GM12878 (cell line): ENCODE results near the gene LRSAM1. TPM values are rescaled to one million over a fixed set of nuclear protein-coding genes. Genes with fewer than 3 reads are reported as not detected.

Experiments
- ATAC-seq: fragments of 200-7000 bp; cut with Tn5 transposase; 3 replicates; pipeline ENCODE4 v1.9.1; 2020; ENCODE audit warnings: mild to moderate bottlenecking, moderate library complexity
- BruUV-seq: library from RNA; stranded (reverse); fragments of 400-500 nt; replicated peaks from 2 replicates; lab custom pipeline; 2021; lab: Mats Ljungman, UMichigan
- CTCF ChIA-PET: fragments of 300-600 bp; sonication (Branson Sonifier 250); formaldehyde crosslinking; extraction: SDS; loops from one replicate; lab custom pipeline; 2021; ENCODE audit warnings: inconsistent platforms; lab: Yijun Ruan, JAX
- POLR2A ChIA-PET: fragments of 350-600 bp; formaldehyde crosslinking; extraction: SDS; loops from one replicate; lab custom pipeline; 2021; ENCODE audit warnings: inconsistent platforms; lab: Charles Lee
- RAD21 ChIA-PET: fragments of 300-600 bp; sonication (Branson Sonifier 250); formaldehyde crosslinking; loops from one replicate; lab custom pipeline; 2023; ENCODE audit warnings: antibody characterized with exemption; ENCODE audit not compliant: unreplicated experiment; lab: Charles Lee
- SMC1A ChIA-PET: fragments of 300-600 bp; sonication (Branson Sonifier 250); formaldehyde crosslinking; loops from one replicate; lab custom pipeline; 2023; ENCODE audit not compliant: unreplicated experiment, uncharacterized antibody; lab: Charles Lee
- DNase-seq: peaks from one replicate; pipeline ENCODE4 v3.0.0-alpha.2; 2011; ENCODE audit warnings: low read depth, low spot score
- FAIRE-seq: peaks from 3 replicates; lab custom pipeline; 2011; peaks lifted over from hg19 to GRCh38; lab: Jason Lieb, UNC
- H2AFZ ChIP-seq: 2 replicates; pipeline ENCODE4 v1.6.0; 2011; ENCODE audit warnings: low read depth, low read length, control low read depth; ENCODE audit not compliant: control insufficient read depth
- H3K27ac ChIP-seq: 2 replicates; pipeline ENCODE4 v1.5.1; 2011; ENCODE audit warnings: control low read depth; ENCODE audit not compliant: control insufficient read depth, insufficient read depth
- H3K27me3 ChIP-seq, 2 experiments: replicated peaks in 1 of 2; 2 replicates each; pipeline versions ENCODE4 v1.6.0 to v1.6.1; 2011; ENCODE audit warnings: low read length in 1 of 2; ENCODE audit not compliant: control insufficient read depth in 2 of 2, insufficient read depth in 2 of 2
- H3K36me3 ChIP-seq, 2 experiments: 2 replicates each; pipeline ENCODE4 v1.5.1; 2011; ENCODE audit warnings: low read length in 1 of 2; ENCODE audit not compliant: control insufficient read depth in 2 of 2, insufficient read depth in 2 of 2
- H3K4me1 ChIP-seq: 2 replicates; pipeline ENCODE4 v1.6.1; 2011; ENCODE audit warnings: mild to moderate bottlenecking, low read length, moderate library complexity, mixed read lengths; ENCODE audit not compliant: control insufficient read depth, insufficient read depth
- H3K4me2 ChIP-seq: 2 replicates; pipeline ENCODE4 v1.6.0; 2011; ENCODE audit warnings: control low read depth; ENCODE audit not compliant: control insufficient read depth, insufficient read depth
- H3K4me3 ChIP-seq: fragments of 200-600 bp; sonication (generic); 2 replicates; pipeline ENCODE4 v1.5.1; 2016
- H3K79me2 ChIP-seq: 2 replicates; pipeline ENCODE4 v1.6.0; 2011; ENCODE audit warnings: low read length; ENCODE audit not compliant: control insufficient read depth, insufficient read depth
- H3K9ac ChIP-seq: 2 replicates; pipeline ENCODE4 v1.8.0; 2011; ENCODE audit warnings: low read length, control low read depth, mixed read lengths; ENCODE audit not compliant: control insufficient read depth, insufficient read depth
- H3K9me3 ChIP-seq: replicated peaks from 3 replicates; pipeline ENCODE4 v1.5.1; 2011; ENCODE audit warnings: mild to moderate bottlenecking, low read length; ENCODE audit not compliant: control insufficient read depth, insufficient read depth
- H4K20me1 ChIP-seq: 2 replicates; pipeline ENCODE4 v1.6.0; 2011; ENCODE audit not compliant: control insufficient read depth, insufficient read depth
- CEBPB ChIP-seq, 2 experiments: fragments of 150-350 bp in 1 of 2; IDR thresholded peaks; 2 replicates each; pipeline ENCODE4 v1.6.1; 2012 to 2014; ENCODE audit warnings: low read depth in 2 of 2, low read length in 2 of 2, borderline replicate concordance in 1 of 2, inconsistent platforms in 1 of 2
- CREM ChIP-seq: IDR thresholded peaks from 2 replicates; pipeline ENCODE4 v1.6.1; 2014; ENCODE audit warnings: antibody characterized with exemption, low read depth
- EP300 ChIP-seq, 2 experiments: fragments of 150-350 bp in 1 of 2; IDR thresholded peaks; 2 replicates each; pipeline ENCODE4 v1.6.1; 2011 to 2012; ENCODE audit warnings: low read depth in 2 of 2, low read length in 2 of 2, borderline replicate concordance in 1 of 2, improper control_type of control experiment in 1 of 2, inconsistent platforms in 1 of 2; ENCODE audit not compliant: control insufficient read depth in 1 of 2
- FOS ChIP-seq: IDR thresholded peaks from 3 replicates; pipeline ENCODE4 v1.6.1; 2011; ENCODE audit warnings: borderline replicate concordance; ENCODE audit not compliant: insufficient read length; ENCODE audit errors: extremely low read depth
- FOXK2 ChIP-seq: fragments of 450-650 bp; IDR thresholded peaks from 2 replicates; pipeline ENCODE4 v1.6.1; 2017; ENCODE audit warnings: mild to moderate bottlenecking, moderate library complexity
- HDAC6 ChIP-seq: fragments of 200-600 bp; sonication (generic); IDR thresholded peaks from one replicate; pipeline ENCODE4 v1.8.0; 2017; ENCODE audit warnings: antibody characterized with exemption; ENCODE audit not compliant: unreplicated experiment
- HDGF ChIP-seq: fragments of 450-650 bp; IDR thresholded peaks from 2 replicates; pipeline ENCODE4 v1.6.1; 2016; ENCODE audit warnings: antibody characterized with exemption
- IKZF2 ChIP-seq, 2 experiments: fragments of 450-650 bp; IDR thresholded peaks; 2 replicates each; pipeline ENCODE4 v1.6.1; 2017; ENCODE audit warnings: mild to moderate bottlenecking in 2 of 2, moderate library complexity in 2 of 2
- LARP7 ChIP-seq: fragments of 450-650 bp; IDR thresholded peaks from 2 replicates; pipeline ENCODE4 v1.6.1; 2017; ENCODE audit warnings: mild to moderate bottlenecking
- MLLT1 ChIP-seq: fragments of 450-650 bp; IDR thresholded peaks from 2 replicates; pipeline ENCODE4 v1.6.1; 2016; ENCODE audit warnings: mild to moderate bottlenecking
- RCOR1 ChIP-seq: conservative IDR thresholded peaks from 2 replicates; pipeline ENCODE4 v1.6.1; 2012; ENCODE audit warnings: low read depth, low read length, improper control_type of control experiment
- SMC3 ChIP-seq: IDR thresholded peaks from 2 replicates; pipeline ENCODE4 v1.6.1; 2011; ENCODE audit warnings: low read length, improper control_type of control experiment, borderline replicate concordance
- ZBED1 ChIP-seq: IDR thresholded peaks from 2 replicates; pipeline ENCODE4 v1.6.1; 2016; ENCODE audit warnings: borderline replicate concordance
- ZBTB4 ChIP-seq: fragments of 450-650 bp; formaldehyde crosslinking; IDR thresholded peaks from 2 replicates; pipeline ENCODE4 v1.4.0; 2022; ENCODE audit warnings: mild to moderate bottlenecking, moderate library complexity
- ZNF217 ChIP-seq: fragments of 450-650 bp; IDR thresholded peaks from 2 replicates; pipeline ENCODE4 v1.6.1; 2017; ENCODE audit warnings: antibody characterized with exemption, mild to moderate bottlenecking
- ZNF274 ChIP-seq: IDR thresholded peaks from one replicate; pipeline ENCODE4 v1.8.0; 2011; ENCODE audit not compliant: insufficient read length, insufficient read depth
- WGBS: methylation state at CpG from one replicate; pipeline ENCODE4 v1.1.6; 2016; ENCODE audit warnings: low lambda C conversion rate; ENCODE audit not compliant: insufficient replicate concordance, insufficient coverage; ENCODE audit errors: missing lambda C conversion rate; 5-methylcytosine and 5-hydroxymethylcytosine counted together
- in situ Hi-C: fragments of 300-500 bp; cut with MboI; formaldehyde crosslinking; loops from 9 replicates; pipeline ENCODE4 v1.14.3; 2018; ENCODE audit warnings: mixed read lengths
- intact Hi-C: fragments of 100-400 bp; cut with micrococcal nuclease; formaldehyde crosslinking; loops from one replicate; pipeline ENCODE4 v1.14.2; 2022; ENCODE audit not compliant: unreplicated experiment
- polyA plus RNA-seq, 11 experiments: library from polyadenylated mRNA; depleted of rRNA in 4 of 11; unstranded in 6 of 11; stranded (reverse) in 5 of 11; fragments of >200 nt; fragmentation: Nextera tagmentation in 4 of 11; fragmentation: Illumina TruSeq in 1 of 11; extraction: Ambion mirVana in 4 of 11; extraction: Trizol in 1 of 11; gene quantifications; 1 replicate in 1 of 11; 2 replicates in 10 of 11; pipeline versions ENCODE4 v1.2.1 to v1.2.3, GENCODE V29; 2011 to 2016; ENCODE audit warnings: inconsistent platforms in 2 of 11, missing spikeins in 2 of 11, low read depth in 1 of 11
- total RNA-seq, 4 experiments: library from RNA; depleted of rRNA in 3 of 4; stranded (reverse); fragments of >200 nt in 3 of 4; fragmentation: Illumina TruSeq in 1 of 4; extraction: Trizol in 1 of 4; gene quantifications; 2 replicates each; pipeline versions ENCODE4 v1.2.1 to v1.2.3, GENCODE V29; 2013 to 2021

LRSAM1 gene
- total and polyA plus RNA-seq, 10 of the 15 experiments (the other 5 are each of a cell fraction or from before 2014, with no cell fraction given): 0.14 to 23.4 (median 11.7) TPM

DNA sequence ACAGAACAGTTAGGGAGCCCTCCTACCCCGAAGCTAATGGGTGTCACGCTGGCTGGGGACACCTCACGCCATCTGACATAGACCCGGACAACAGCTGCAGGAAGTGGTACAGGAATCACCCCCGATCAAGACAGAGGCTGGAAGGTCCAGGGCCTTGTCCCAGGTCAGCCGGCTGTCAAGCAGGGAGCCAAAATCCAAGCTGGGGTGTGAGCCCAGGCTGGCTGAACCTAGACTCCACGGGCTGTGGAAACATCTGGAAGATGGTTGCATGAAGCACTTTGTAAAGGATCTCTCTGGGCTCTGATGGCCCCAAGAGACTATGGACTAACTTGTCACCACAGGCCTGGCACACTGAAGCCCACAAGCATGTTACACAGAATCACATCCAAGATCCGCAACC lies 91.9 kb downstream of the LRSAM1 start (continued):
- TF ChIP-seq CREM (no peak), ZBED1 (no peak), ZNF274 (no peak), RCOR1 (no peak), ZBTB4 (CRISPR knock-in tag) (no peak), FOS (no peak)

- in situ Hi-C loops: no loop called here
- Histone ChIP-seq H2AFZ (no peak overlapping the region), H3K9ac (no peak overlapping the region), H3K4me3 (no peak overlapping the region), H3K27ac (no peak overlapping the region), H3K27me3 (no peaks in the 10 kb centered on the region), H3K9me3 (no peaks in the 10 kb centered on the region), H3K79me2 (no peaks in the 10 kb centered on the region), H3K4me1 (no peaks in the 10 kb centered on the region), H3K4me2 (no peak overlapping the region), H3K36me3 (no peaks in the 10 kb centered on the region), H4K20me1 (no peaks in the 10 kb centered on the region)
- intact Hi-C loops: no loop called here
- no peak for DNase-seq
- no peak for FAIRE-seq
- WGBS: 57% methylated on average over 6 of the region's 6 CpGs
- RAD21 ChIA-PET: interaction anchor here (0.9 kb wide), 1 partner anchor 41 kb away, joined by 3 read pairs; no protein-coding TSS in a partner anchor
- SMC1A ChIA-PET: interaction anchor here (1.1 kb wide), 1 partner anchor 40 kb away, joined by 4 read pairs; no protein-coding TSS in a partner anchor
- POLR2A ChIA-PET: no interaction called here
- BruUV-seq: no TSS peak
- no peak for ATAC-seq
- CTCF ChIA-PET: interaction anchor here (1.2 kb wide), 1 partner anchor 609 kb away, joined by 3 read pairs; no protein-coding TSS in a partner anchor
- no peak for TF ChIP-seq HDGF
- no peak for TF ChIP-seq LARP7
- no peak for TF ChIP-seq CEBPB (IDR thresholded peaks at IDR 0.05; ENCODE audit: borderline replicate concordance in 1 of 2, low read depth in 2 of 2, low read length in 2 of 2)
- TF ChIP-seq SMC3: no peak
- no peak for TF ChIP-seq FOXK2
- TF ChIP-seq IKZF2 (IDR thresholded peaks at IDR 0.05): no peak
- no peak for TF ChIP-seq HDAC6
- no peak for TF ChIP-seq EP300 (IDR thresholded peaks at IDR 0.05; ENCODE audit: borderline replicate concordance in 1 of 2, control insufficient read depth in 1 of 2, low read depth in 2 of 2, low read length in 2 of 2)
- no peak for TF ChIP-seq MLLT1
- no peak for TF ChIP-seq ZNF217
Measured at GRCh38 chr9:127543973-127544533, 92.7 kb downstream of the LRSAM1 start.
